GM18861 (cell line): ENCODE data around the gene EEA1.
A peak's percentile ranks its signal among the peaks of the same experiment; 100 is the strongest.

Experiments used
- ATAC-seq: cut with Tn5 transposase; IDR thresholded peaks from one replicate; pipeline ENCODE4 v1.9.1; 2021; ENCODE audit not compliant: unreplicated experiment

Gene EEA1

DNA sequence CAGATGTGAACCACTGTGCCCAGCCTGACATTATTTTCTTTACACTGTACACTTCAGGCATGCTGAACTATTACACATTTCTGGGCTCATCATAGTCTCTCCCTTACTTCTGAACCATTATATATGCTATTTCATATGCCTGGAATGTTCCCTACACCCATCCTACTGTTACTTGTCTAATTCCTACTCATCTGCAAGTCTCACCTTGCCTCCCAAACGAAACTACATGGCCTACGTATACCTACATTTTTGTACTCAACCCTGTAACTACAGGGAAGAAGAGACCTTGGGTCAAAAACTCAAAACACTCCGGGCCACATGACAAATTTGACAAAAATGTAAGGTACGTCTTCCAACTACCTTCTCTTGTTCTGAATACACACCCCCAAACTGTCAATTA, 9.5 kb upstream of the EEA1 start:
- ATAC-seq, result no peak

DNA sequence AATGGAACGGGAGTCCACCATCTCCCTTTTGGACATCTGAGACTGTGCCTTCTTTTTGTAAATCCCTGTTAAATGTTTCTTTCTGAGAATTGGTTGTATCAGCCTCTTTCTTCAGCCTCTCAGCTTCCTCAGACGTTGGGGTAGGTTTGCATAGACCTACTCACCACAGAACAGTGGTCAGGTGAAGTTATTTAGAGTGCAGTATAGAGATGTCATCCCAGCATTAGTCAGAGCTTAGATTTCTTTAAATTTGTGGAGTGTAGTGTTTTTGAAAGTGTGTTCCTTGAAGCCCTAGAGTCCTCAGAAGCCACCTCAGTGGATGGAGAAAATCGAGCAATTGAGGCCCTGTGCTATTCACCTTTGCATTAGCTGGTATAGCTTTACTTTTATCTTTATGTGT, 8.9 kb upstream of the EEA1 start:
- ATAC-seq, result peak; percentile 91

GRCh38 chr12:92933606-92934005, 4.5 kb upstream of the EEA1 start:
- ATAC-seq, result no peak

DNA sequence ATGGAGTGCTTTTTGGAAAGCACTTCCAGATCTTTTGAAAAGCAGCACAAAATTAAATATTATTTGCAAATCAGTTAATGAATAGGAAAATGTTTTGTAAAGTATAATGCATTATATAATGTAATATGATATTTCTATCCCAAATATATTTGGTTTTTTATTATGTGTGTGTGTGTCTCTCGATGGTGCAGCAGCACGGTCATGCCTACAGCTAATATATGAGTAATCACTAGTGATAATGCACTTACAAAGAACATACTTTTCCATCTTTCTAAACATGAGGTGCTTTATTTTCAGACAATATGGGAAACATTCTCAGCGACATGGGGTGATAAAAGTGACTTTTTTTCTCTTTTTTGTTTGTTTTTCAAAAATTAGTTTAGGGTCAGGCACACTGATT, 1.3 kb upstream of the EEA1 start:
- no peak for ATAC-seq

DNA sequence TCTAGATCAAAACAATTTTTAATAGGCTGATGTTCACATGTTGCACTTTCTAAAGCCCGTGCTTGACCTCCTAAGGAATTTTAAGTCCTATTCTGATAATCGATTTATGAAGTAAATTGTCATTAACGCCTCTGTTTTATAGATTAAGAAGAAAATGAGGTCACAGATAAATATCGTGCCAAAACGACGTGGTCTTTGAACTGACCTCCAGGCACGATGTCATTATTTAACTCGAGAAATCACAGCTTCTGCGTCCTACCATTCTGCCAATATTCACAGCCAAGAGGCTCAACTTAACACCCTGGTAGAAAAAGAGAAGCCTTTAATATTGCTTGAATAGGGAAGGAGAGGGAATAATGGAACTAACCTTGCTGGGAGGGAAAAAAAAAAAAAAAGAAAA, 888 bp upstream of the EEA1 start:
- ATAC-seq, result no peak

- ATAC-seq, result no peak
Measured at GRCh38 chr12:92928421-92928961, 604 bp downstream of the EEA1 start.

DNA sequence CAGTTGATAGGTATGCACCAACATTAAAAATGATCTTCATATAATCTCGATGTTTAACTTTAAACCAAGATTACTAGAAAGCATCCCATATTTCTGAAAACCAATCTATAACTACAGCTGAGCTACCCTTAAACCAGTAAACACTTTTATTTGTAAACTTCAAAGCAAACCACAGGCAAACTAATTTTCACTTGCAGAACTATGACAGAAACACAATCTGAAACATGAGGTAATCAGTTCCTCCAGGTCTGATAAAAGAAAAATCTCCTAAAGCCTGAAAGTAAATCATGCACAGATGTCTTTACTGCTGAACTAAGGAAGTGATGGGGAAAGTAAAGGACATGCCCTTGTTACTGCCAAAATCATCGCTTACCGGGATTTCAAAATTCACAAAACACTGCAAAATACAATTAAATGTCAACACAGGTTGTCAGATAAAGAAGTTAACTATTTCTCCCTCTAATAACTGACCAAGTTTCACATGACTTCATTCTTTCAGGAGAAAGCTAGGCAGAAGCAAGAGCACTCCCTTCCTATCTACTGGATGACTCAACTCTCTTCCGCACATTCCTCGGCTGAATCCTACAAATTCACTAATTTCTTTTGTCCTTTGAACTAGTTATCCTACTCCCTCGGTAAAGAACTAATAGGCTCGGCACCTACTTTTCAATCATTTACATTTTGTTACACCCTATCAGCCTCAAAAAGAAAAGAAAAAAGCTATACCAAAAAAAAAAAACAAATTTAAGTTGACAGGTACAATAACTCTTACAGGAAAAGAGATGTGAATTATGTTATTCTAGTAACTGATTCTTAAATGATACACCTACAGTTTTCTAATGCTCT, 1.4 kb downstream of the EEA1 start:
- no peak for ATAC-seq

- ATAC-seq, result no peak
Measured at GRCh38 chr12:92927055-92927435, 2.0 kb downstream of the EEA1 start.

- ATAC-seq, result no peak
Measured at GRCh38 chr12:92926549-92926948, 2.5 kb downstream of the EEA1 start.

DNA sequence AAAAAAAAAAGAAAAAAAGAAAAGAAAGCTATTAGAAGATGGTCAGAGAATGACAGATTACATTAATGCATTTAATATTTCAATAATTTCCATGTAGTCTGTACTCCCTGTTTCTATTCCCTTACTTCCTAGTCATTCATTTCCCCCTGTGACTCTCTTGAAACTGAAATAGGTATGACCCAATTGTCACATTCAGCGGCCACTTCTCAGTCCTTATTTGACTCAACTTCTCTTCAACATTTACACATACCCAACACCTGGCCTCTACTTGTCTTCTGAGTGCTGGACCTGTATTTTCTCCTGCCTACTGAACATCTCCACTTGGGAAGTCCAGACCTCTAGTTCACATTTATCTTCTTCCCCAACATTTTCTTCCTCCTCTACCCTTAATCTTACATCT, 7.2 kb downstream of the EEA1 start:
- peak; percentile 86 for ATAC-seq

DNA sequence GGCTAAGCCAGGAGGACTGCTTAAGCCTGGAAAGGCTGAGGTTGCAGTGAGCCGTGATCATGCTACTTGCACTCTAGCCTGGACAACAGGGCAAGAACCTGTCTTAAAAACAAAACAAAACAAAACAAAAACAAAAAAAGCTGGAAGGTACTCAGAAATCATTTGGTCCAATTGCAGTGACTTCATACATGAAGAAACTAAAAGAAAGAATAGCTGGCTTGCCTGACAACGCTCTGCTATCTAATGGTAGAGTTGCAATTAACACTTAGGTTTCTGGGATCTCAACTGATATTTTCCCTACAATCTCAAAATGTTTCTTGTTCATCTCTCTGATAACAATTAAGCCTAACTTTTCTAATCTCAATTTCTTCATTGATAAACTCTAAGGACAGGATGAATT, 13.7 kb downstream of the EEA1 start:
- no peak for ATAC-seq

DNA sequence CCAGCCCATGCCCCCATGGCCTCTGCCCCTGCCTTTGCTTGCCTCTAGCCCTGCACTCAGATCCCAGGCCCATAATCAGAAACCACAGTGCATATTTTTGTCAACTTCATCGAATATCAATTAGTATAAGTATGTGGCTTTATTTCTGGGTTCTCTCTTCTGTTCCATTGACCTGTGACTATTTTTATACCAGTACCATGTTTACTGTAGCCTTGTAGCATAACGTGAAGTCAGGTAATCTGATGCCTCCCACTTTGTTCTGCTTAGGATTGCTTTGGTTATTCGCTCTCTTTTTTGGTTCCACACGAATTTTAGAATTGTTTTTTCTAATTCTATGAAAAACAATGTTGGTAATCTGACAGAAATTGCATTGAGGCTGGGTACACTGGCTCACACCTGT, 14.9 kb downstream of the EEA1 start:
- ATAC-seq, result no peak

- ATAC-seq, result no peak
Measured at GRCh38 chr12:92912672-92913071, 16.4 kb downstream of the EEA1 start.

GRCh38 chr12:92912052-92912451, 17.0 kb downstream of the EEA1 start:
- no peak for ATAC-seq

DNA sequence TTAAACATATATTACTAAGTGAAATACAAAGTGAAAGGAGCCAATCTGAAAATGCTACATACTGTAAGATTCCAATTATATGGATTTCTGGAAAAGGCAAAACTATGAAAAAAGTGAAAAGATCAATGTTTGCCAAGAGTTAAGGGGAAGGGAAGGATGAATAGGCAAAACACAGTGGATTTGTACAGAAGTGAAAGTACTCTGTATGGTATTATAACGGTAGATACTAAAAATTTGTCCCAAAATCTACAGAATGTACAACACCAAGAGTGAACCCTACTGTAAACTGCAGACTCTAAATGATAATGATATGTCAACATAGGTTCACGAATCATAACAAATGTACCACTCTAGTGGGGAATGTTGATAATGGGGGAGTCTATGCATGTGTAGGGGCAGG, 17.8 kb downstream of the EEA1 start:
- no peak for ATAC-seq

DNA sequence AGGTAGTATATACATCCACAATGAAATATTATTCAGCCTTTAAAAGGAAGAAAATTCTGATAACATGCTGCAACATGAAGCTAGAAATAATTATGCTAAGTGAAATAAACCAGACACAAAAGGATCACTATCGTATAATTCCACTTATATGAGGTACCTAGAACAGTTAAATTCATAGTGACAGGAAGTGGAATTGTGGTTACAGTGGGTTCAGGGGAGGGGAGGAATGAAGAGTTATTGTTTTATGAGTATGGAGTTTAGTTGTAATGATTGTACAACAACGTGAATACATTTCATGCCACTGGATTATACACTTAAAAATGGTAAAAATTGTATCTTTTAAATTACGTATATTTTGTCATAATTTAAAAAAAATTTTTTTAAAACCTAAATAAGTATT, 21.0 kb downstream of the EEA1 start:
- no peak for ATAC-seq

DNA sequence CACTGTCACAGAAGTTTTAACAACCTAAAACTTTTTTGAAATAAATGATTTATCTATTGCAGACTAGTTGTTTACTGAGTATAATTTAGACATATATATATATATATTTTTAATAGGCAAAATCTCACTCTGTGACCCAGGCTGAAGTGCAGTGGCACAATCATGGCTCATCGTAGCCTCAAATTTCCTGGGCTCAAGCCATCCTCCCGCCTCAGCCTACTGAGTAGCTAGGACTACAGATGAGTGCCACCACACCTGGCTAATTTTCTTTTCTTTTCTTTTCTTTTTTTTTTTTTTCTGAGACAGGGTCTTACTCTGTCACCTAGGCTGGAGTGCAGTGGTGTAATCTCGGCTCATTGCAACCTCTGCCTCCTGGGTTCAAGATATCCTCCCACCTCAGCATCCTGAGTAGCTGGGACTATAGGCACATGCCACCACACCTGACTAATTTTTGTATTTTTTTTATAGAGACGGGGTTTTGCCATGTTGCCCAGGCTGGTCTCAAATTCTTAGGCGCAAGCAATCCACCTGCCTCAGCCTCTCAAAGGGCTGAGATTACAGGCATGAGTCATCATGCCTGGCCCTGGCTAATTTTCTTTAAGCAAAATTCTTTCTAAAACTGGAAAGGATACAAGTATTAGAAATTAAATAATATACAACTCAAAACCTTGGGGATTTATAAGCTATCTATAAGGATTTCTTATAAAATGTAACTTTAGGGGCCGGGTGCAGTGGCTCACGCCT, 23.1 kb downstream of the EEA1 start:
- no peak for ATAC-seq

- ATAC-seq, result no peak
Measured at GRCh38 chr12:92905258-92905810, 23.8 kb downstream of the EEA1 start.

DNA sequence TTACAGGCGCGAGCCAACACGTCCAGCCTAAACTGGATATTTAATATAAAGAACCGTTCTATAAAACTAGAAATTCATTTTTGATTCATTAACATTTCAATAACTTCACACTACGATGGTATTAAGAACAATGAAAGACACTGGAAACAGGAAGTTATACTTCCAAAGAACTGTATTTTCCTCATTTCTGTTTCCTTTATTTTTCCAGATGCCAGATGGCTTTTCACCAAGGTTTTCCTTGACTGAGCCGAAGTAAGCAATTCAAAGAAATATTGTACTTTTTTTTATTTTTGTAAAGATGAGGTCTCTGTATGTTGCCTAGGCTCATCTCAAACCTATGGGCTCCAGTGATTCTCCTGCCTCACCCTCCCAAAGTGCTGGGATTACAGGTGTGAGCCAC, 28.2 kb downstream of the EEA1 start:
- ATAC-seq, result no peak

DNA sequence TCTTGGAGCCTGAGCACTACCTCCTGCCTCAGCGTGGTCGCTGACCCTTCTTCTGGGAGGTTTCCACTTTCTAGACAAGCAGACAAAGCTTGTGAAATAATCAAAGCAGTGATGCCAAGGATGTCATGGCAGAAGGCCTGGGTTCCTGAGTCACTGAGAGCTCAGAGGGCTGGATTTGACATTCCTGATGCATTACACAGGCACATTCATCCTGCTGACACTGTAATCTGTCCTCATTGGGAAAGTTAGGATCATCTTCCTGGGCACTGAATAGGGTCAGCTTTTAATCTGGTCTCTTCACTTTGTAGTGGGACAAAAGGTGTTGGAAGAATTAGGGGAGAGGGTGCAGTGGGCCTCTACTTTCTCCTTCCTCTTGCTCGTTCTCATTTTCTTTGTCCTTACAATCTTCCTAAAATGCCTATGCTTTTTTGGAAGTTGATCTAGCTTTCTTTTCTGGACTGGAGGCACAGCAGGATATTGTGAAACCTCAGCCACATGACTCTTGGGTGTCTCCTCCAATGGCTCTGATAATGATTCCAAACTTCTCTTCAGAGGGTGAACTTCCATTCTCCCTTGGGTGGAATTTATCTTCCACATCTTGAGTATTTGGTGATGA, 29.6 kb downstream of the EEA1 start:
- no peak for ATAC-seq

DNA sequence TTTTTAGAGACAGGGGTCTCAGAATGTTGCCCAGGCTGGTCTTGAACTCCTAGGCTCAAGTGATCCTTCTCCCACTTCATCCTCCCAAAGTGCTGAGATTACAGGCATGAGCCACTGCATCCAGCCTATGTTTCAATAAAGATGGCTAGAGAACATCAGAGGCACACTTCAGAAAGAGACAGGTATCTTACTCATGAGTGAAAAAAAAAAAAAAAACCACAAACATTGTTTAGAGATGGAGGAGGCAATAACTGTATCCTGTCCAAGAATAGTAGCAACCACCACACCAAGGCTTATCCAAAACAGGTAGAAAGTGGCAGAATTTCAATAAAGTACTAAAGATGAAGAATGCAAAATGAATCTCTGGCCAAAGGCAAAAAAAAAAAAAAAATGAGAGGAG, 30.3 kb downstream of the EEA1 start:
- no peak for ATAC-seq

DNA sequence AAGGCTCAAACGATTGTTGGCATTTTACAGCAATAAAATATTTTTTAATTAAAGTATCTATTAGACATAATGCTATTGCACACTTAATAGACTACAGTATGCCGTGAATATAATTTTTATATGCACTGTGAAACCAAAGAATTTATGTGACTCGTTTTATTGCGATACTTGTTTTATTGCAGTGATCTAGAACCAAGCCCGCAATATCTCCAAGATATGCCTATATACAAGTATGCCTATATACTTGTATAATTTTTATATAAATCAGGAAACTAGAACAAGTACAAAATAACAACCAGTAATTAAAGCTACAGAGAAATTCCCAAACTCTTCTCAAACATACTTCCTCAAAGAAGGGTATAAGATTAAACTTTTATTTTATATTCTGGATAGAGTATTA, 31.3 kb downstream of the EEA1 start:
- ATAC-seq, result no peak
